ENCODE results near the gene OLFM4.

Gene OLFM4

GRCh38 chr13:53015971-53016370, 12.6 kb upstream of the OLFM4 start:
- no peak for TF ChIP-seq CTCF (IDR thresholded peaks at IDR 0.05; ENCODE audit: extremely low read depth, missing control alignments)
- DNase-seq (ENCODE audit: low spot score) = no peak

GRCh38 chr13:53017433-53017970, 11.1 kb upstream of the OLFM4 start:
- TF ChIP-seq CTCF (IDR thresholded peaks at IDR 0.05; ENCODE audit: extremely low read depth, missing control alignments) = no peak
- DNase-seq (ENCODE audit: low spot score) = no peak

GRCh38 chr13:53018690-53019647, 9.6 kb upstream of the OLFM4 start:
- DNase-seq (ENCODE audit: low spot score) = no peak
- TF ChIP-seq CTCF (IDR thresholded peaks at IDR 0.05; ENCODE audit: extremely low read depth, missing control alignments) = no peak

- no peak for TF ChIP-seq CTCF (IDR thresholded peaks at IDR 0.05; ENCODE audit: extremely low read depth, missing control alignments)
- DNase-seq (ENCODE audit: low spot score) = no peak
Measured at GRCh38 chr13:53020764-53021335, 7.8 kb upstream of the OLFM4 start.

GRCh38 chr13:53023246-53023645, 5.4 kb upstream of the OLFM4 start:
- DNase-seq (ENCODE audit: low spot score) = no peak
- no peak for TF ChIP-seq CTCF (IDR thresholded peaks at IDR 0.05; ENCODE audit: extremely low read depth, missing control alignments)

- no peak for TF ChIP-seq CTCF (IDR thresholded peaks at IDR 0.05; ENCODE audit: extremely low read depth, missing control alignments)
- no peak for DNase-seq (ENCODE audit: low spot score)
Measured at GRCh38 chr13:53028063-53028462, 550 bp upstream of the OLFM4 start.

GRCh38 chr13:53032849-53033248, 4.2 kb downstream of the OLFM4 start:
- no peak for DNase-seq (ENCODE audit: low spot score)
- no peak for TF ChIP-seq CTCF (IDR thresholded peaks at IDR 0.05; ENCODE audit: extremely low read depth, missing control alignments)

Measured in GM20000 (cell line).